ENCODE data around the gene ESRRA. TPM values are rescaled to one million over a fixed set of nuclear protein-coding genes. Genes with fewer than 3 reads are reported as not detected.

Gene ESRRA
- total and polyA plus RNA-seq, 9 of the 15 experiments (the other 6 are each of a cell fraction or from before 2014, with no cell fraction given), result 0.27 to 89.7 (median 23.7) TPM

GRCh38 chr11:64355078-64355940 is 50.0 kb downstream of the ESRRA start (continued):
- no peak for TF ChIP-seq POLR2H (tag; IDR thresholded peaks at IDR 0.05; ENCODE audit: low read depth)
- peak; percentile 78 for TF ChIP-seq NFIC (IDR thresholded peaks at IDR 0.05)
- TF ChIP-seq E2F3 (CRISPR knock-in tag; IDR thresholded peaks at IDR 0.05), result no peak
- TF ChIP-seq CBX1 (IDR thresholded peaks at IDR 0.05; ENCODE audit: low read depth), result peak; percentile 58; the same call in 1 of the 2 replicates
- 0 out of 2 replicates have a peak, but pooled peaks have one; percentile 30 for TF ChIP-seq PHF21A (IDR thresholded peaks at IDR 0.05; ENCODE audit: borderline replicate concordance, low read depth)
- no peak for TF ChIP-seq TCFL5 (CRISPR knock-in tag; conservative IDR thresholded peaks at IDR 0.05)
- TF ChIP-seq BRCA1 (IDR thresholded peaks at IDR 0.05), result no peak
- TF ChIP-seq BRCA1 (CRISPR knock-in tag; IDR thresholded peaks at IDR 0.05), result no peak
- no peak for TF ChIP-seq ZBTB17 (CRISPR knock-in tag; IDR thresholded peaks at IDR 0.05)
- 0 out of 2 replicates have a peak, but pooled peaks have one; percentile 11 for TF ChIP-seq ZC3H8 (IDR thresholded peaks at IDR 0.05)
- TF ChIP-seq ZNF551 (CRISPR knock-in tag; IDR thresholded peaks at IDR 0.05), result no peak
- no peak for TF ChIP-seq PHB (CRISPR knock-in tag; IDR thresholded peaks at IDR 0.05)
- TF ChIP-seq NR2C2 (CRISPR knock-in tag; IDR thresholded peaks at IDR 0.05), result no peak
- TF ChIP-seq NR2C2 (tag; IDR thresholded peaks at IDR 0.05), result peak; percentile 83
- TF ChIP-seq ZNF23 (CRISPR knock-in tag; IDR thresholded peaks at IDR 0.05), result no peak
- no peak for TF ChIP-seq HNRNPH1 (optimal IDR thresholded peaks at IDR 0.05; ENCODE audit: low read depth, low read length)
- TF ChIP-seq FOXA3 (CRISPR knock-in tag; conservative IDR thresholded peaks at IDR 0.05 in 1 of 2, IDR thresholded peaks at IDR 0.05 in 1 of 2), result no peak
- no peak for TF ChIP-seq XRCC3 (IDR thresholded peaks at IDR 0.05)
- no peak for TF ChIP-seq CBX2 (IDR thresholded peaks at IDR 0.05; ENCODE audit: insufficient read depth, low read length, poor library complexity, severe bottlenecking)
- peak; percentile 84 for TF ChIP-seq NFE2 (IDR thresholded peaks at IDR 0.05; ENCODE audit: low read depth)
- TF ChIP-seq MAFF (IDR thresholded peaks at IDR 0.05; ENCODE audit: low read length), result no peak
- TF ChIP-seq PRMT5 (CRISPR knock-in tag; IDR thresholded peaks at IDR 0.05), result no peak
- TF ChIP-seq FOSL1 (tag; conservative IDR thresholded peaks at IDR 0.05), result peak; percentile 95
- TF ChIP-seq THRAP3 (IDR thresholded peaks at IDR 0.05; ENCODE audit: borderline replicate concordance), result no peak
- TF ChIP-seq SAP30 (IDR thresholded peaks at IDR 0.05; ENCODE audit: borderline replicate concordance, insufficient read depth, low read depth, low read length, poor library complexity, severe bottlenecking), result no peak
- no peak for TF ChIP-seq ZNF384 (IDR thresholded peaks at IDR 0.05; ENCODE audit: low read depth, low read length)
- TF ChIP-seq FOXA1 (IDR thresholded peaks at IDR 0.05; ENCODE audit: borderline replicate concordance), result no peak
- no peak for TF ChIP-seq TAF7 (tag; IDR thresholded peaks at IDR 0.05)
- TF ChIP-seq ZNF740 (CRISPR knock-in tag; IDR thresholded peaks at IDR 0.05), result peak; percentile 22
- peak in 1 of 2 experiments; percentile 26; a peak in 1 of 4 replicates for TF ChIP-seq ZNF740 (tag; IDR thresholded peaks at IDR 0.05)
- TF ChIP-seq MECOM (CRISPR knock-in tag; IDR thresholded peaks at IDR 0.05), result no peak
- TF ChIP-seq KLF6 (CRISPR knock-in tag; IDR thresholded peaks at IDR 0.05; ENCODE audit: borderline replicate concordance), result no peak
- no peak for TF ChIP-seq ZNF668 (CRISPR knock-in tag; IDR thresholded peaks at IDR 0.05)
